ENCODE measurements around the gene ATP8A2. TPM values are rescaled to one million over a fixed set of nuclear protein-coding genes. Genes with fewer than 3 reads are reported as not detected.

ATP8A2 gene
- total and polyA plus RNA-seq, 2 of the 4 experiments (the other 2 are of a cell fraction): 0.02 to 0.18 TPM

DNA sequence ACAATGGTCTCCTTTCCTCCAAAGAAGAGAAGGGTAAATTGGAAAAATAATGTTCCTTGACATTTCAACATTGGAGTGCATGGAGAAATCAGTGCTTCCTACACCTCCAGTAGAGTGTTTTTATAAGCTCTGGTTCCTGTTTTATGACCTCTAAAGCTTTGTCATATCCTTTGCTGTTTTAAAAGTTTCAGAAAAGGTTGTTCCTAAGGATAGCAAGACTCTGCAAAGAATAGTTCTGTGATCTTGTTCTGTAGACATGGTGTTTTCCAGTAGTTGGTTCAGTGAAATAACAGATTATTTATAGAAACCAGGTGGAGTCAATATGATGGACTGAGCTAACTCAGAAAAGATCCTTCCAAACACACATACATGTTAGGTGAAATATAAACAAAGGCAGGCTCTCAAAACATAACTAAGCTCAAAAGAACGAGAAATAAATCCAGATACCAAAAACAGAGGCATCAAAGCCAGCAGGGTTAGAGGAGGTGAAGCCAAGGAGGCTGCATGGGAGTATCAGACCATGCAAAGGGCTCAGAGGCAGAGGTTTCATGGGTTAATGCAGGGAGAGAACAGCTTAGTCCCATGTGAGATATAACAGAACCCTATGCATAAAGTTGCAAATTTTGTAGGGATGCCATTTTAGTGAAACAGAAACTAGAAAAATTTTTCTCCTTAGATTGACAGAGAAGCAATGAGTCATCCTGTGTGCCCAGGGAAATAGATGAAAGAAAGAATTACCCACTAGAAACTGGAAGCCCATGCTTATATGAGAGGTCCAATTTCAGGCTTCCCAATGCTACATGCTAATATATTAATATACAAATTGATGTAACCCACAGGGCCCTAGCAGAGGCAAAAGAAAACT lies 635.7 kb downstream of the ATP8A2 start:
- intact Hi-C loops (cut with micrococcal nuclease): no loop called here
- Histone ChIP-seq H3K9me3 (ENCODE audit: control insufficient read depth, insufficient read depth, low read length) (no peaks in the 10 kb centered on the region), H3K27ac (ENCODE audit: insufficient read depth, low read length) (no peak overlapping the region), H3K4me2 (ENCODE audit: low read depth, low read length) (no peak overlapping the region), H4K5ac (ENCODE audit: low read depth, low read length) (no peak overlapping the region), H3K27me3 (ENCODE audit: control insufficient read depth, insufficient read depth, low read length) (no peaks in the 10 kb centered on the region), H4K20me1 (ENCODE audit: insufficient read depth, low read length) (no peaks in the 10 kb centered on the region), H2AK9ac (replicated peaks; ENCODE audit: low read depth, low read length, poor library complexity) (no peak overlapping the region), H3K9me1 (ENCODE audit: insufficient read depth, low read length) (no peaks in the 10 kb centered on the region), H3K18ac (ENCODE audit: low read depth, low read length) (no peak overlapping the region), H2BK120ac (ENCODE audit: low read depth, low read length) (no peak overlapping the region), H3K14ac (replicated peaks; ENCODE audit: low read depth, low read length) (no peak overlapping the region), H4K8ac (ENCODE audit: low read depth in 2 of 2, low read length in 2 of 2) (no peak overlapping the region), H2BK15ac (ENCODE audit: low read depth, low read length) (no peak overlapping the region), H3K23ac (ENCODE audit: low read depth, low read length) (no peak overlapping the region), H3K4ac (ENCODE audit: low read depth, low read length) (no peak overlapping the region), H3K56ac (ENCODE audit: extremely low read depth, insufficient read depth, low read length) (no peak overlapping the region), H2AFZ (replicated peaks; ENCODE audit: low read length, poor library complexity) (no peak overlapping the region), H3K9ac (ENCODE audit: low read depth, low read length) (no peak overlapping the region), H3K4me3 (ENCODE audit: insufficient read depth, low read depth, low read length) (no peak overlapping the region), H2AK5ac (ENCODE audit: low read depth, low read length) (no peak overlapping the region), H3K36me3 (ENCODE audit: control insufficient read depth, insufficient read depth, low read length) (no peaks in the 10 kb centered on the region), H2BK20ac (ENCODE audit: low read depth, low read length) (no peak overlapping the region), H3K79me1 (ENCODE audit: low read depth in 1 of 2, low read length in 2 of 2) (no peaks in the 10 kb centered on the region), H3K4me1 (ENCODE audit: control insufficient read depth, insufficient read depth, low read length) (no peaks in the 10 kb centered on the region), H4K91ac (ENCODE audit: insufficient read depth, low read depth, low read length) (no peak overlapping the region), H2BK5ac (ENCODE audit: low read depth, low read length, poor library complexity, severe bottlenecking) (no peak overlapping the region)
- ATAC-seq (ENCODE audit: low read depth) (no peak), DNase-seq (no peak)
- no TSS peak for BruUV-seq (replicated peaks)
- TF ChIP-seq MAFK (IDR thresholded peaks at IDR 0.05; ENCODE audit: low read depth, low read length): no peak
- TF ChIP-seq SMC3 (IDR thresholded peaks at IDR 0.05; ENCODE audit: low read depth, low read length): no peak
- TF ChIP-seq RAD21 (IDR thresholded peaks at IDR 0.05; ENCODE audit: low read length): no peak
- TF ChIP-seq NFE2L2 (IDR thresholded peaks at IDR 0.05; ENCODE audit: low read depth, low read length): no peak
- no peak for TF ChIP-seq MAZ (IDR thresholded peaks at IDR 0.05; ENCODE audit: borderline replicate concordance, low read depth, low read length)
- TF ChIP-seq, protein P1, sequence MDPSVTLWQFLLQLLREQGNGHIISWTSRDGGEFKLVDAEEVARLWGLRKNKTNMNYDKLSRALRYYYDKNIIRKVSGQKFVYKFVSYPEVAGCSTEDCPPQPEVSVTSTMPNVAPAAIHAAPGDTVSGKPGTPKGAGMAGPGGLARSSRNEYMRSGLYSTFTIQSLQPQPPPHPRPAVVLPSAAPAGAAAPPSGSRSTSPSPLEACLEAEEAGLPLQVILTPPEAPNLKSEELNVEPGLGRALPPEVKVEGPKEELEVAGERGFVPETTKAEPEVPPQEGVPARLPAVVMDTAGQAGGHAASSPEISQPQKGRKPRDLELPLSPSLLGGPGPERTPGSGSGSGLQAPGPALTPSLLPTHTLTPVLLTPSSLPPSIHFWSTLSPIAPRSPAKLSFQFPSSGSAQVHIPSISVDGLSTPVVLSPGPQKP (IDR thresholded peaks at IDR 0.05; ENCODE audit: borderline replicate concordance, low read depth, low read length): no peak
- TF ChIP-seq MXI1 (IDR thresholded peaks at IDR 0.05; ENCODE audit: borderline replicate concordance, low read depth, low read length): no peak
- TF ChIP-seq CEBPB (IDR thresholded peaks at IDR 0.05; ENCODE audit: low read depth, low read length): no peak
- TF ChIP-seq, protein P2, sequence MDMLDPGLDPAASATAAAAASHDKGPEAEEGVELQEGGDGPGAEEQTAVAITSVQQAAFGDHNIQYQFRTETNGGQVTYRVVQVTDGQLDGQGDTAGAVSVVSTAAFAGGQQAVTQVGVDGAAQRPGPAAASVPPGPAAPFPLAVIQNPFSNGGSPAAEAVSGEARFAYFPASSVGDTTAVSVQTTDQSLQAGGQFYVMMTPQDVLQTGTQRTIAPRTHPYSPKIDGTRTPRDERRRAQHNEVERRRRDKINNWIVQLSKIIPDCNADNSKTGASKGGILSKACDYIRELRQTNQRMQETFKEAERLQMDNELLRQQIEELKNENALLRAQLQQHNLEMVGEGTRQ (IDR thresholded peaks at IDR 0.05; ENCODE audit: low read depth, low read length): no peak
- no peak for TF ChIP-seq CTCF (conservative IDR thresholded peaks at IDR 0.05; ENCODE audit: low read depth, low read length)
- CTCF ChIA-PET: no interaction called here
- dilution Hi-C loops (cut with HindIII; ENCODE audit: low sequenced_read_pairs, unreplicated experiment): no loop called here
- POLR2A ChIA-PET (ENCODE audit: unreplicated experiment): no interaction called here
- in situ Hi-C loops (cut with MboI; ENCODE audit: low sequenced_read_pairs): no loop called here
- WGBS, 2 experiments (ENCODE audit: extremely low coverage in 2 of 2, insufficient read length in 1 of 2): no CpG with 5 or more reads among the region's 1 CpG
